PC-9 (cell line): ENCODE results near the gene IL1RAP.

Source experiments
- CTCF ChIP-seq: fragments of 200-600 bp; sonication (generic); conservative IDR thresholded peaks from 2 replicates; pipeline ENCODE4 v1.6.1; 2017; ENCODE audit warnings: mixed run types, antibody characterized with exemption, mild to moderate bottlenecking, moderate library complexity
- EZH2 ChIP-seq: fragments of 200-600 bp; sonication (generic); IDR thresholded peaks from 2 replicates; pipeline ENCODE4 v1.8.0; 2017; ENCODE audit warnings: antibody characterized with exemption, low read depth

- TF ChIP-seq CTCF (no peak), EZH2 (no peak)
Observed at GRCh38 chr3:190492129-190492528, 21.8 kb upstream of the IL1RAP start.
